Mucosa of descending colon (tissue), 3 donors: ENCODE data around the gene TGFB1. TPM values are rescaled to one million over a fixed set of nuclear protein-coding genes. Genes with fewer than 3 reads are reported as not detected.

Experiments used
- ATAC-seq: fragments of 200-7000 bp; cut with Tn5 transposase; one replicate; pipeline ENCODE4 v1.9.1; 2020; ENCODE audit warnings: mild to moderate bottlenecking, moderate library complexity
- DNase-seq, 3 donors: peaks; one replicate each; pipeline ENCODE4 v3.0.0-alpha.2; 2020
- H3K36me3 ChIP-seq: fragments of 200-600 bp; one replicate; pipeline ENCODE4 v1.8.0; 2021; ENCODE audit warnings: low read depth, mild to moderate bottlenecking
- H3K4me1 ChIP-seq: fragments of 200-600 bp; one replicate; pipeline ENCODE4 v1.8.0; 2021; ENCODE audit warnings: low read depth, mild to moderate bottlenecking
- H3K4me3 ChIP-seq: fragments of 200-600 bp; one replicate; pipeline ENCODE4 v1.8.0; 2021; ENCODE audit warnings: mild to moderate bottlenecking
- H3K9me3 ChIP-seq: fragments of 200-600 bp; one replicate; pipeline ENCODE4 v1.8.0; 2021; ENCODE audit warnings: mild to moderate bottlenecking
- CTCF ChIP-seq: fragments of 200-600 bp; IDR thresholded peaks from one replicate; pipeline ENCODE4 v1.8.0; 2022; ENCODE audit warnings: antibody characterized with exemption, mild to moderate bottlenecking
- intact Hi-C, 2 donors: fragments of 100-400 bp; cut with DNase I in 1 of 2; cut with micrococcal nuclease in 1 of 2; formaldehyde crosslinking; loops; one replicate each; pipeline versions ENCODE4 v1.11.0 to v1.11.1; 2022; cut with DNase I, micrococcal nuclease
- total RNA-seq, 3 donors: library from RNA; stranded (reverse); fragmentation: NEBNext Ultra II Directional in 2 of 3; extraction: Animal tissue kit (Norgen Biotek cat#: 25700) in 2 of 3; gene quantifications; one replicate each; pipeline versions ENCODE4 v1.2.1 to v1.2.4, GENCODE V29; 2021 to 2023
- donor health status: DM: no; HTN: no; CAD: no; lungs with moderate emphysema.
- donor health status: DM: no; HTN: no; CAD: no.
- donor health status: DM: no; HTN: yes; CAD: no.

Gene TGFB1
- total RNA-seq, 3 donors from 2014 or later, result 8.2 to 39.6 (median 21.8) TPM

- intact Hi-C loops, result no loop called here
- Histone ChIP-seq H3K4me3 (no peak overlapping the region), H3K36me3 (peaks cover 3% of the 10 kb centered on the region), H3K4me1 (peaks cover 23% of the 10 kb centered on the region), H3K9me3 (no peaks in the 10 kb centered on the region)
- no peak for DNase-seq
- ATAC-seq, result peak; percentile 3
- peak; percentile 18 for TF ChIP-seq CTCF
Measured at GRCh38 chr19:41321600-41322270, 32.0 kb downstream of the TGFB1 start.

GRCh38 chr19:41321204-41321599 is 32.5 kb downstream of the TGFB1 start:
- TF ChIP-seq CTCF, result no peak

GRCh38 chr19:41320568-41320967 is 33.2 kb downstream of the TGFB1 start:
- ATAC-seq (no peak), DNase-seq (no peak)
- TF ChIP-seq CTCF, result no peak
- intact Hi-C loops, result no loop called here
- peaks cover 15% of the 10 kb centered on the region for H3K4me1 ChIP-seq
- H3K4me3 ChIP-seq, result no peak overlapping the region
- H3K36me3 ChIP-seq, result peaks cover 9% of the 10 kb centered on the region
- H3K9me3 ChIP-seq, result no peaks in the 10 kb centered on the region

More at GRCh38 chr19:41321204-41321599, 32.5 kb downstream of the TGFB1 start:
- no peak for ATAC-seq
- Histone ChIP-seq H3K4me3 (no peak overlapping the region), H3K36me3 (peaks cover 8% of the 10 kb centered on the region), H3K9me3 (no peaks in the 10 kb centered on the region), H3K4me1 (peaks cover 22% of the 10 kb centered on the region)
- intact Hi-C loops, result no loop called here
- no peak for DNase-seq

DNA sequence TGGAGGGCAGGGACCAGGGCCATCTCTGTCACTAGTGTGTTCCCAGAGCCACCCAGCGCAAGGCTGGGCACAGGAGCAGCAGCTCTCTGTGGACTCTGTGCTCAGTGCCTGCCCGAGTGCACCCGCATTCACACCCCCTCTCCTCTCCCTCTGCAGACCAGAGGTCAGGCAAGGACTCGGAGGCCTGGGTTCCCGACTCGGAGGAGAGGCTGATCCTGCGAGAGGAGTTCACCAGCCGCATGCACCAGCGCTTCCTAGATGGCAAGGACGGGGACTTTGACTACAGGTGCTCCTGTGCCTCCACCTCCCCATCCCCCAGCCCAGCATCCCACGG is 33.6 kb downstream of the TGFB1 start:
- peaks cover 14% of the 10 kb centered on the region for H3K4me1 ChIP-seq
- H3K9me3 ChIP-seq, result no peaks in the 10 kb centered on the region
- TF ChIP-seq CTCF, result no peak
- ATAC-seq (no peak), DNase-seq (peak in 1 of 3 donors; percentile 50)
- no peak overlapping the region for H3K4me3 ChIP-seq
- peaks cover 9% of the 10 kb centered on the region for H3K36me3 ChIP-seq
- intact Hi-C loops, result no loop called here

GRCh38 chr19:41319500-41320184 is 34.1 kb downstream of the TGFB1 start:
- no peak for ATAC-seq
- Histone ChIP-seq H3K9me3 (no peaks in the 10 kb centered on the region), H3K4me3 (no peak overlapping the region), H3K4me1 (peaks cover 10% of the 10 kb centered on the region), H3K36me3 (peaks cover 9% of the 10 kb centered on the region)
- TF ChIP-seq CTCF, result no peak
- intact Hi-C loops, result no loop called here
- DNase-seq, result peak in 1 of 3 donors; percentile 31
